Adrenal gland (tissue), 12 donors: Measurements from ENCODE around the gene PLXDC2. TPM values are rescaled to one million over a fixed set of nuclear protein-coding genes. Genes with fewer than 3 reads are reported as not detected.

Experiments
- DNase-seq, 7 donors: peaks; one replicate each; pipeline ENCODE4 v3.0.0-alpha.2; 2019 to 2020
- H3K27ac ChIP-seq, 5 donors: fragments of 200-600 bp; sonication (generic) in 4 of 5; 1 replicate in 3 of 5; 2 replicates in 2 of 5; pipeline versions ENCODE4 v1.5.1 to v1.8.0; 2016 to 2020; ENCODE audit warnings: mild to moderate bottlenecking in 1 of 5
- H3K27me3 ChIP-seq: fragments of 200-600 bp; 2 replicates; pipeline ENCODE4 v1.8.0; 2021
- H3K36me3 ChIP-seq, 2 donors: fragments of 200-600 bp; replicated peaks in 1 of 2; 1 replicate in 1 of 2; 2 replicates in 1 of 2; pipeline versions ENCODE4 v1.5.1 to v1.8.0; 2018 to 2022
- H3K4me1 ChIP-seq, 2 donors: fragments of 200-600 bp; replicated peaks in 1 of 2; 1 replicate in 1 of 2; 2 replicates in 1 of 2; pipeline versions ENCODE4 v1.5.1 to v1.8.0; 2018 to 2021
- H3K4me3 ChIP-seq, 4 donors: fragments of 200-600 bp; sonication (generic) in 3 of 4; one replicate each; pipeline ENCODE4 v1.5.1; 2016 to 2018
- H3K9me3 ChIP-seq, 3 donors: fragments of 200-600 bp; sonication (generic) in 1 of 3; replicated peaks in 1 of 3; 1 replicate in 2 of 3; 2 replicates in 1 of 3; pipeline versions ENCODE4 v1.5.1 to v1.8.0; 2016 to 2021
- CTCF ChIP-seq, 6 experiments: fragments of 450-650 bp in 4 of 6; fragments of 200-600 bp in 2 of 6; sonication (generic) in 1 of 6; IDR thresholded peaks; 1 replicate in 5 of 6; 2 replicates in 1 of 6; pipeline versions ENCODE4 v1.5.1 to v1.8.0; 2016 to 2021; ENCODE audit warnings: antibody characterized with exemption in 6 of 6, mild to moderate bottlenecking in 2 of 6, moderate library complexity in 1 of 6
- POLR2A ChIP-seq, 2 donors: fragments of 450-650 bp; IDR thresholded peaks; one replicate each; pipeline ENCODE4 v1.6.1; 2017; ENCODE audit warnings: antibody characterized with exemption in 2 of 2, mild to moderate bottlenecking in 2 of 2, moderate library complexity in 1 of 2
- WGBS, 4 donors: extraction: QIAGEN DNeasy Blood & Tissue Kit in 2 of 4; methylation state at CpG; one replicate each; pipeline versions ENCODE4 v1.1.5 to v1.1.7; 2013 to 2017; 5-methylcytosine and 5-hydroxymethylcytosine counted together
- intact Hi-C, 2 donors: fragments of 100-400 bp; cut with DNase I; formaldehyde crosslinking; loops; one replicate each; pipeline versions ENCODE4 v1.14.1 to v1.15.0; 2022 to 2023
- polyA plus RNA-seq, 3 donors: library from polyadenylated mRNA; stranded (reverse); fragments of 200-250 nt in 2 of 3; fragments of 350-450 nt in 1 of 3; fragmentation: Illumina TruSeq in 1 of 3; extraction: RNeasy Lipid Tissue Mini Kit (QIAGEN cat#74804) in 1 of 3; gene quantifications; one replicate each; pipeline ENCODE4 v1.2.3, GENCODE V29; 2013 to 2014
- total RNA-seq, 9 donors: library from RNA; depleted of rRNA in 4 of 9; stranded (reverse); fragments of >200 nt in 4 of 9; fragments of 120-200 nt in 1 of 9; fragmentation: NEBNext Ultra II Directional in 1 of 9; extraction: Animal tissue kit (Norgen Biotek cat#: 25700) in 1 of 9; gene quantifications; one replicate each; pipeline versions ENCODE4 v1.1.0 to v1.2.4, GENCODE V29; 2013 to 2023
- donor health status: healthy with polysubstance abuse.
- donor health status: Bipolar disorder and iron deficiency.
- donor health status: DM: yes; HTN: yes; CAD: no.
- donor health status: DM: no; HTN: no; CAD: no.
- donor health status: DM: no; HTN: no; CAD: no.
- donor health status: DM: yes; HTN: yes; CAD: no.

The PLXDC2 gene
- total and polyA plus RNA-seq, 12 donors, result 12.1 to 127 (median 75.1) TPM

GRCh38 chr10:20173046-20173445, 356.8 kb downstream of the PLXDC2 start:
- intact Hi-C loops, result no loop called here
- no peaks in the 10 kb centered on the region for H3K4me1 ChIP-seq
- H3K36me3 ChIP-seq, result no peaks in the 10 kb centered on the region
- no peaks in the 10 kb centered on the region for H3K9me3 ChIP-seq
- DNase-seq, result no peak
- H3K27me3 ChIP-seq, result no peaks in the 10 kb centered on the region
- H3K27ac ChIP-seq, result no peak overlapping the region
- TF ChIP-seq POLR2A (IDR thresholded peaks at IDR 0.05) (no peak), CTCF (IDR thresholded peaks at IDR 0.05) (no peak)
- WGBS, 4 donors, result 93 to 97% (median 94%) methylated on average over 3 of the region's 3 CpGs
- no peak overlapping the region for H3K4me3 ChIP-seq

GRCh38 chr10:20175719-20176118, 359.5 kb downstream of the PLXDC2 start:
- no peak for DNase-seq
- H3K27me3 ChIP-seq, result no peaks in the 10 kb centered on the region
- no peaks in the 10 kb centered on the region for H3K9me3 ChIP-seq
- H3K36me3 ChIP-seq, result no peaks in the 10 kb centered on the region
- intact Hi-C loops, result no loop called here
- no peaks in the 10 kb centered on the region for H3K4me1 ChIP-seq
- no peak for TF ChIP-seq CTCF (IDR thresholded peaks at IDR 0.05)
- TF ChIP-seq POLR2A (IDR thresholded peaks at IDR 0.05), result no peak
- WGBS, 4 donors, result 76 to 91% (median 86%) methylated on average over 3 of the region's 3 CpGs
- no peak overlapping the region for H3K27ac ChIP-seq
- no peak overlapping the region for H3K4me3 ChIP-seq

- intact Hi-C loops, result no loop called here
- WGBS, 4 donors, result 94 to 99% (median 97%) methylated on average over 1 of the region's 1 CpG
- TF ChIP-seq POLR2A (IDR thresholded peaks at IDR 0.05), result no peak
- TF ChIP-seq CTCF (IDR thresholded peaks at IDR 0.05), result no peak
- Histone ChIP-seq H3K4me1 (no peaks in the 10 kb centered on the region), H3K27me3 (no peaks in the 10 kb centered on the region), H3K27ac (no peak overlapping the region), H3K36me3 (no peaks in the 10 kb centered on the region), H3K9me3 (no peaks in the 10 kb centered on the region), H3K4me3 (no peak overlapping the region)
- DNase-seq, result no peak
Measured at GRCh38 chr10:20180766-20181165, 364.5 kb downstream of the PLXDC2 start.

- Histone ChIP-seq H3K27ac (no peak overlapping the region), H3K27me3 (no peaks in the 10 kb centered on the region), H3K4me1 (no peaks in the 10 kb centered on the region), H3K4me3 (no peak overlapping the region), H3K36me3 (no peaks in the 10 kb centered on the region), H3K9me3 (no peaks in the 10 kb centered on the region)
- no peak for DNase-seq
- TF ChIP-seq CTCF (IDR thresholded peaks at IDR 0.05), result no peak
- no peak for TF ChIP-seq POLR2A (IDR thresholded peaks at IDR 0.05)
- intact Hi-C loops, result no loop called here
- WGBS, 4 donors, result 83 to 92% (median 89%) methylated on average over 5 of the region's 5 CpGs
Measured at GRCh38 chr10:20181434-20181833, 365.2 kb downstream of the PLXDC2 start.
